IgD-negative memory B cell (primary cell): ENCODE results near the gene KIRREL1. TPM values are rescaled to one million over a fixed set of nuclear protein-coding genes. Genes with fewer than 3 reads are reported as not detected.
"Not testable (repeated sequence)": the region's sequence is repeated elsewhere in the genome, so short reads cannot be mapped to it uniquely, and the experiment has no call there.

Experiments
- H3K27ac Mint-ChIP-seq, 3 donors: one replicate each; pipeline ENCODE4 v1.8.0; 2020 to 2022; ENCODE audit warnings: mild to moderate bottlenecking in 3 of 3, mixed read lengths in 3 of 3, moderate library complexity in 1 of 3
- H3K27me3 Mint-ChIP-seq: one replicate; pipeline ENCODE4 v1.8.0; 2021; ENCODE audit warnings: mixed read lengths
- H3K36me3 Mint-ChIP-seq: one replicate; pipeline ENCODE4 v1.8.0; 2020; ENCODE audit warnings: mild to moderate bottlenecking, mixed read lengths
- H3K4me1 Mint-ChIP-seq, 3 donors: one replicate each; pipeline ENCODE4 v1.8.0; 2020 to 2022; ENCODE audit warnings: mixed read lengths in 3 of 3, mild to moderate bottlenecking in 1 of 3
- H3K4me3 Mint-ChIP-seq, 4 donors: one replicate each; pipeline ENCODE4 v1.8.0; 2020 to 2022; ENCODE audit warnings: mild to moderate bottlenecking in 4 of 4, mixed read lengths in 4 of 4, moderate library complexity in 3 of 4
- H3K9me3 Mint-ChIP-seq, 3 donors: one replicate each; pipeline ENCODE4 v1.8.0; 2020 to 2021; ENCODE audit warnings: mixed read lengths in 3 of 3, mild to moderate bottlenecking in 1 of 3
- polyA plus RNA-seq: library from polyadenylated mRNA; unstranded; fragments of 300-500 nt; fragmentation: Illumina TruSeq; gene quantifications from one replicate; pipeline ENCODE4 v1.2.3, GENCODE V29; 2021

KIRREL1 gene
- polyA plus RNA-seq, 1 donor from 2014 or later = not detected

- peaks cover 24% of the 10 kb centered on the region for H3K27me3 Mint-ChIP-seq
- H3K4me1 Mint-ChIP-seq = peaks cover 10 to 12% (median 11%) of the 10 kb centered on the region in 3 donors
- H3K9me3 Mint-ChIP-seq = no peaks in the 10 kb centered on the region
- no peak overlapping the region for H3K27ac Mint-ChIP-seq
- H3K4me3 Mint-ChIP-seq = peak overlapping the region in 1 of 4 donors; percentile 29
- no peaks in the 10 kb centered on the region for H3K36me3 Mint-ChIP-seq
Observed at GRCh38 chr1:158119976-158120653, 126.7 kb downstream of the KIRREL1 start.

GRCh38 chr1:158121604-158122254 is 128.3 kb downstream of the KIRREL1 start:
- H3K4me3 Mint-ChIP-seq = no peak overlapping the region
- peaks cover 22% of the 10 kb centered on the region for H3K27me3 Mint-ChIP-seq
- H3K9me3 Mint-ChIP-seq = no peaks in the 10 kb centered on the region
- no peaks in the 10 kb centered on the region for H3K36me3 Mint-ChIP-seq
- peaks cover 7 to 9% (median 7%) of the 10 kb centered on the region in 3 donors for H3K4me1 Mint-ChIP-seq
- peak overlapping the region in 1 of 3 donors; percentile 53 for H3K27ac Mint-ChIP-seq

DNA sequence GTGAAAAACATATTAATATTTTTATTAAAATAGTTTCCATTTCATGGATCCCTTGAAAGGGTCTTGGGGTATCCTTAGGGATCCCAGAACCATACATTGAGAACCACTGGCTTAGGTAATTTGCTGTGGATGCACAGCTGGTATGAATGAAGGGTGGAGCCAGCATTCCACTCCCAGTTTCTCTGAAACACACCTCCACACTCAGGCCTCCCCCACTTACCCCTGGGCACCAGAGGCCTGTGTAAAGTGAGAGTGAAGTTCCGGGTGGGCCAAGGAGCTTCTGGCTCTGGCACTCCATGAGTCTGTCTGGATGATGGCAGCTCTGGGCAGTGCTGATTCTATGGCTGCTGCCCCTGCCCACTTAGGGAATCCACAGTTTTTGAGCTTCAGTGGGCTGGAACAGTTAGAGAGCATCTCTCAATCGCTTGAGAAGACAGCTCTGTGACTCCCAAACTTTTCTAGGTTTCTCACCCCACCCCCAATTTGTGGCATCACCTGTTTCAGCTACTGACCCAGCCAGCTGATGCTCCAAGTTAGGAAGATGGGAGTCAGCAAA is 129.5 kb downstream of the KIRREL1 start:
- no peaks in the 10 kb centered on the region for H3K36me3 Mint-ChIP-seq
- H3K4me3 Mint-ChIP-seq = no peak overlapping the region
- H3K27ac Mint-ChIP-seq = no peak overlapping the region
- H3K4me1 Mint-ChIP-seq = peaks cover 3 to 6% (median 5%) of the 10 kb centered on the region in 3 donors
- H3K27me3 Mint-ChIP-seq = peaks cover 18% of the 10 kb centered on the region
- no peaks in the 10 kb centered on the region for H3K9me3 Mint-ChIP-seq

GRCh38 chr1:158124034-158124433 is 130.6 kb downstream of the KIRREL1 start:
- no peaks in the 10 kb centered on the region for H3K9me3 Mint-ChIP-seq
- H3K27ac Mint-ChIP-seq = no peak overlapping the region
- no peaks in the 10 kb centered on the region for H3K36me3 Mint-ChIP-seq
- peaks cover 2 to 5% (median 2%) of the 10 kb centered on the region in 3 donors for H3K4me1 Mint-ChIP-seq
- peaks cover 11% of the 10 kb centered on the region for H3K27me3 Mint-ChIP-seq
- no peak overlapping the region for H3K4me3 Mint-ChIP-seq

DNA sequence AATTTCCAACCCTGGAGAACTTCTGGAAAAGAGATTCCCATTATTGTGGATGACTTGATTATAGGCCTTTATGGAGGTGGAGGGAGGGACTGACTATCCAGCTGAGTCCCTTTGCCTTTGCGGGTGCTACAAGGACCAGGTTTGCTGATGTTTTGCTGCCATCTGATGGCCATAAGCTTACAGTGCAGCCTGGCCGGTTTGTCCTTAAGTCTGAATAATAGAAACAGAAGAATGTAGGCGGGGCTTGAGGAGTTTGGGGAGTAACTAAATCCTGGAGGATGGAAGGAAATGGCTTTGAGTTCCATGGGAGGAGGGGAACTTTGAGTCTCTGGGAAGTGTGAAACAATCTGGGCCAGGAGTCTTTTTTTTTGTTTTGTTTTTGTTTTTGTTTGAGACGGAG is 131.6 kb downstream of the KIRREL1 start:
- peaks cover 11% of the 10 kb centered on the region for H3K27me3 Mint-ChIP-seq
- no peaks in the 10 kb centered on the region for H3K9me3 Mint-ChIP-seq
- no peak overlapping the region for H3K4me3 Mint-ChIP-seq
- H3K36me3 Mint-ChIP-seq = peaks cover 3% of the 10 kb centered on the region
- peak overlapping the region in 1 of 3 donors; percentile 18 for H3K27ac Mint-ChIP-seq
- H3K4me1 Mint-ChIP-seq = peaks cover 2 to 6% (median 5%) of the 10 kb centered on the region in 3 donors

DNA sequence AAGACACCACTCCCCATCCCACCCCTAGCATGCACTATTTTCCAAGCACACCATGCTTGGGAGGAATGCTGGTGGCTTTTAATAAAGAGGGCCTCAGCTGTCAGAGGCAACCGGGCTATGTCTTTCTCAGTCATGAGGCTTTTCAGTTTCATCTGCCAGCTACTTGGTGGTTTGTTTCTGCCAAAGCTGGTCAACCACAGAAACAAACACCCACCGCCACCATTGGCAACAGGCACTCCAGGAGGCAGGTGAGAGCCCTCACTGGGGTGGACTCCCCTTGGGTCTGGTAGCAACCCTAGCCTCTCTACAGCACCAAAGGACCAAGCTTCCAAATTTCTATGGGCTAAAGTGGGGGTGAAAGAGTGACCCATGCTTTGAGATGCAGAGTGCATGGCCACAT is 133.0 kb downstream of the KIRREL1 start:
- Mint-ChIP-seq H3K9me3 (no peaks in the 10 kb centered on the region), H3K4me3 (no peak overlapping the region), H3K27ac (peak overlapping the region in 1 of 3 donors; percentile 58), H3K4me1 (peaks cover 2 to 6% (median 5%) of the 10 kb centered on the region in 3 donors), H3K36me3 (peaks cover 3% of the 10 kb centered on the region), H3K27me3 (peaks cover 11% of the 10 kb centered on the region)

DNA sequence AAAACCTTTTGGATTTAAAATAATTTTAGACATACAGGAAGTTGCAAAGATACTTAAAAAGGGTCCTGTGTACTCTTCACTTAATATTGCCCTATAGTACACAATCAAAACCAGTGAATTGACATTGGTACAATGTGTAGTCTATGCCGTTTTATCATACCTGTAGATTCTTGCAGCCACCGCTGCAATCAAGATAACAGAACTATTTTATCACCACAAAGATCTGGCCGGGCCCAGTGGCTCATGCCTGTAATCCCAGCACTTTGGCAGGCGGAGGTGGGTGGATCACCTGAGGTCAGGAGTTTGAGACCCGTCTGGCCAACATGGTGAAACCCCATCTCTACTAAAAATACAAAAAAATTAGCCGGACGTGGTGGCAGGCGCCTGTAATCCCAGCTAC is 135.1 kb downstream of the KIRREL1 start:
- not testable (repeated sequence) for H3K27me3 Mint-ChIP-seq, H3K4me3 Mint-ChIP-seq, H3K27ac Mint-ChIP-seq

GRCh38 chr1:158131217-158131616 is 137.8 kb downstream of the KIRREL1 start:
- no peaks in the 10 kb centered on the region for H3K9me3 Mint-ChIP-seq
- H3K27me3 Mint-ChIP-seq = no peaks in the 10 kb centered on the region
- H3K36me3 Mint-ChIP-seq = peaks cover 3% of the 10 kb centered on the region
- peaks cover 0 to 5% (median 2%) of the 10 kb centered on the region in 3 donors for H3K4me1 Mint-ChIP-seq
- no peak overlapping the region for H3K27ac Mint-ChIP-seq
- H3K4me3 Mint-ChIP-seq = no peak overlapping the region

More for the DNA sequence above, 135.1 kb downstream of the KIRREL1 start:
- H3K9me3 Mint-ChIP-seq, H3K36me3 Mint-ChIP-seq, H3K4me1 Mint-ChIP-seq: not testable (repeated sequence)

- Mint-ChIP-seq H3K27me3 (no peaks in the 10 kb centered on the region), H3K36me3 (no peaks in the 10 kb centered on the region), H3K27ac (no peak overlapping the region), H3K4me1 (no peaks in the 10 kb centered on the region), H3K4me3 (peak overlapping the region in 1 of 4 donors; percentile 18), H3K9me3 (no peaks in the 10 kb centered on the region)
Observed at GRCh38 chr1:158140764-158141192, 147.3 kb downstream of the KIRREL1 start.

GRCh38 chr1:158145173-158145719 is 151.8 kb downstream of the KIRREL1 start:
- H3K27ac Mint-ChIP-seq = no peak overlapping the region
- H3K27me3 Mint-ChIP-seq = no peaks in the 10 kb centered on the region
- no peaks in the 10 kb centered on the region for H3K36me3 Mint-ChIP-seq
- no peak overlapping the region for H3K4me3 Mint-ChIP-seq
- H3K4me1 Mint-ChIP-seq = peaks cover 20 to 27% (median 22%) of the 10 kb centered on the region in 3 donors
- peaks cover 0 to 13% (median 5%) of the 10 kb centered on the region in 3 donors for H3K9me3 Mint-ChIP-seq

DNA sequence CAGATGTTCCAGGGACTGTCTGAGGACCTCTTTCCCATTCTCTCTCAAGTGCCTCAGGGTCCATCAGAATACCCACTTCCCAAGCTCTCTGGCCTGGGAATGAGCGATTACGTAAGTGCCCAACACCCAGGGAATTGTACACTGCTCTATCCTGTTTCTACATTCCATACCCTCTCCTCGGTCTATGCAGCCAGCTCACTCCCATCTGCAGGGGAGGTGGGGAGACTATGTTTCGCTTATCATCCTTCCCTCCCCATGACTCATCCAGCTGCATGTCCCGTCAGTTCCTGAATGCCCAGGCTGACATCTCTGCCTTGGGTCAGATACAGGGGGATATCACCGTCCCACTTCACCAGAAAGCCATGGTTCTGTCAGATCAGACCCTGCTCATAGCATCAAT is 152.7 kb downstream of the KIRREL1 start:
- H3K9me3 Mint-ChIP-seq = peaks cover 0 to 13% (median 5%) of the 10 kb centered on the region in 3 donors
- H3K27ac Mint-ChIP-seq = no peak overlapping the region
- H3K36me3 Mint-ChIP-seq = no peaks in the 10 kb centered on the region
- peaks cover 27 to 34% (median 28%) of the 10 kb centered on the region in 3 donors for H3K4me1 Mint-ChIP-seq
- H3K4me3 Mint-ChIP-seq = no peak overlapping the region
- no peaks in the 10 kb centered on the region for H3K27me3 Mint-ChIP-seq

GRCh38 chr1:158146739-158147138 is 153.3 kb downstream of the KIRREL1 start:
- H3K9me3 Mint-ChIP-seq = peaks cover 0 to 13% (median 5%) of the 10 kb centered on the region in 3 donors
- H3K27ac Mint-ChIP-seq = peak overlapping the region in 1 of 3 donors; percentile 4
- no peaks in the 10 kb centered on the region for H3K36me3 Mint-ChIP-seq
- peaks cover 27 to 34% (median 28%) of the 10 kb centered on the region in 3 donors for H3K4me1 Mint-ChIP-seq
- H3K27me3 Mint-ChIP-seq = no peaks in the 10 kb centered on the region
- no peak overlapping the region for H3K4me3 Mint-ChIP-seq

DNA sequence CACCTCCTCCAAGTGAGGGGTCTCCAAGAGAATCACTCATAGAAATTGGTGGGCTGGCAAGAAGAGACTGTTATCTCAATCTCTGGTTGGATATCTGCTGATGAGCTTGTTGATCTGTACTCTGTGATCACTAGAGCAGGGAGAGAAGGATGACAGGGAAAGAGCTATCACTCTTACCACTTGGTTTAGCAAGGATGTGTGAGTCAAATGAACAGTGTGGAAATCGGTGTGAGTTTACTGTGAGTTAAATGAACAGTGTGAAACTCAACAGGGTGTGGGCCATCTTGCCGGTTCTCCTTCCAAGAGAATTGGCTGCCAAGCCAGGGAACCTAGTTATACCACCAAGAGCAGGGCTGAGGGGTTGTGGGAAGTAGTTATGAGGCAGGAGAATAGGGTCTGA is 154.0 kb downstream of the KIRREL1 start:
- no peaks in the 10 kb centered on the region for H3K27me3 Mint-ChIP-seq
- no peaks in the 10 kb centered on the region for H3K36me3 Mint-ChIP-seq
- peaks cover 0 to 13% (median 5%) of the 10 kb centered on the region in 3 donors for H3K9me3 Mint-ChIP-seq
- peaks cover 27 to 35% (median 28%) of the 10 kb centered on the region in 3 donors for H3K4me1 Mint-ChIP-seq
- H3K27ac Mint-ChIP-seq = peak overlapping the region in 1 of 3 donors; percentile 4
- peak overlapping the region in 2 of 4 donors; percentile 23 to 94 for H3K4me3 Mint-ChIP-seq

DNA sequence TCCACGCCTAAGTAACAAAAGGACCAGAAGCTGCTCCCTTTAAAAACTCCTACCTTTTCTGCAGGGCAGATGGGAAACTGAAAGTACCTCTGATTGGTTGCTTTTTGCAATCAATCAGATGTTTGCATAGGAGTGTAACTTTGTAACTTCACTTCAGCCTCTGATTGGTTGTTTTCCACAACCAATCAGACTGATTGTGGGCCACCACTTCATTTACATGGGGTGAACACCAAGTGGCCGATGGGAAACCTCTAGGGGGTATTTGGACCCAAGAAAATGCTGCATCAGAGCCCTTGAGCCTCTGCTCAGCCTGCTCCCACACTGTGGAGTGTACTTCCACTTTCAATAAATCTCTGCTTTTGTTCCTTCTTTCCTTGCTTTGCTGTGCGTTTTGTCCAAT is 154.4 kb downstream of the KIRREL1 start:
- no peaks in the 10 kb centered on the region for H3K27me3 Mint-ChIP-seq
- peaks cover 0 to 13% (median 5%) of the 10 kb centered on the region in 3 donors for H3K9me3 Mint-ChIP-seq
- peak overlapping the region in 3 of 4 donors; percentile 8 to 98 (median 94) for H3K4me3 Mint-ChIP-seq
- peak overlapping the region in 1 of 3 donors; percentile 37 for H3K27ac Mint-ChIP-seq
- H3K4me1 Mint-ChIP-seq = peaks cover 27 to 36% (median 28%) of the 10 kb centered on the region in 3 donors
- H3K36me3 Mint-ChIP-seq = no peaks in the 10 kb centered on the region

GRCh38 chr1:158148468-158148867 is 155.0 kb downstream of the KIRREL1 start:
- H3K4me1 Mint-ChIP-seq = peaks cover 27 to 38% (median 30%) of the 10 kb centered on the region in 3 donors
- peak overlapping the region; percentile 2 to 98 (median 37) for H3K27ac Mint-ChIP-seq
- H3K4me3 Mint-ChIP-seq = peak overlapping the region; percentile 94 to 99 (median 98)
- no peaks in the 10 kb centered on the region for H3K27me3 Mint-ChIP-seq
- peaks cover 0 to 13% (median 5%) of the 10 kb centered on the region in 3 donors for H3K9me3 Mint-ChIP-seq
- no peaks in the 10 kb centered on the region for H3K36me3 Mint-ChIP-seq
